Stimulated activated CD4-positive, alpha-beta T cell treated with anti-CD3 and anti-CD28 coated beads, TNF-alpha, amount 100 ng/mL, for 48 hours (primary cell): ENCODE data around the gene PPP4R4.
"Not testable (repeated sequence)": the region's sequence is repeated elsewhere in the genome, so short reads cannot be mapped to it uniquely, and the experiment has no call there.

Experiments
- DNase-seq, 3 donors: peaks; one replicate each; pipeline ENCODE4 v3.0.0-alpha.2; 2020; ENCODE audit warnings: low read depth in 3 of 3

PPP4R4 gene

GRCh38 chr14:94145902-94146527 is 28.1 kb upstream of the PPP4R4 start:
- no peak for DNase-seq

- DNase-seq: no peak
Observed at GRCh38 chr14:94152676-94153075, 21.4 kb upstream of the PPP4R4 start.

- DNase-seq: no peak
Observed at GRCh38 chr14:94153750-94154342, 20.3 kb upstream of the PPP4R4 start.

GRCh38 chr14:94156143-94156542 is 18.0 kb upstream of the PPP4R4 start:
- DNase-seq: not testable (repeated sequence)

GRCh38 chr14:94157197-94157596 is 16.9 kb upstream of the PPP4R4 start:
- DNase-seq: no peak

- no peak for DNase-seq
Observed at GRCh38 chr14:94158239-94158883, 15.8 kb upstream of the PPP4R4 start.

- DNase-seq: no peak
Observed at GRCh38 chr14:94161058-94161457, 13.1 kb upstream of the PPP4R4 start.

GRCh38 chr14:94161981-94162380 is 12.1 kb upstream of the PPP4R4 start:
- DNase-seq: no peak

- no peak for DNase-seq
Observed at GRCh38 chr14:94162466-94162865, 11.7 kb upstream of the PPP4R4 start.

GRCh38 chr14:94163796-94164195 is 10.3 kb upstream of the PPP4R4 start:
- no peak for DNase-seq

GRCh38 chr14:94164685-94165431 is 9.3 kb upstream of the PPP4R4 start:
- DNase-seq: peak in 1 of 3 donors; percentile 46

GRCh38 chr14:94165744-94166143 is 8.4 kb upstream of the PPP4R4 start:
- DNase-seq: no peak

GRCh38 chr14:94170136-94170535 is 4.0 kb upstream of the PPP4R4 start:
- DNase-seq: no peak

- DNase-seq: no peak
Observed at GRCh38 chr14:94171208-94171607, 2.9 kb upstream of the PPP4R4 start.

GRCh38 chr14:94172545-94172944 is 1.6 kb upstream of the PPP4R4 start:
- DNase-seq: no peak

GRCh38 chr14:94173471-94173884 is 644 bp upstream of the PPP4R4 start:
- no peak for DNase-seq

GRCh38 chr14:94174604-94175010 is 485 bp downstream of the PPP4R4 start:
- DNase-seq: no peak

- DNase-seq: no peak
Observed at GRCh38 chr14:94175011-94175745, 1.1 kb downstream of the PPP4R4 start.

- no peak for DNase-seq
Observed at GRCh38 chr14:94175747-94176146, 1.6 kb downstream of the PPP4R4 start.

GRCh38 chr14:94176808-94177207 is 2.7 kb downstream of the PPP4R4 start:
- no peak for DNase-seq

GRCh38 chr14:94177806-94178205 is 3.7 kb downstream of the PPP4R4 start:
- no peak for DNase-seq

- no peak for DNase-seq
Observed at GRCh38 chr14:94179244-94179643, 5.1 kb downstream of the PPP4R4 start.
